HG02885 (cell line): ENCODE measurements around the gene ADPRHL1.

Source experiments
- ATAC-seq: cut with Tn5 transposase; IDR thresholded peaks from one replicate; pipeline ENCODE4 v1.9.1; 2021; ENCODE audit warnings: mild to moderate bottlenecking; ENCODE audit not compliant: unreplicated experiment, poor library complexity

ADPRHL1 gene

GRCh38 chr13:113452942-113453901 lies at the start of gene ADPRHL1:
ADPRHL1 (minus strand) TSS chr13:113453488; CDS start chr13:113453437, 51 bp downstream.
- ATAC-seq: no peak

- no peak for ATAC-seq
These were observed 49.4 kb upstream of the ADPRHL1 start for GRCh38 chr13:113502686-113503085.

- ATAC-seq: no peak
These were observed 47.4 kb upstream of the ADPRHL1 start for GRCh38 chr13:113500530-113501265.

GRCh38 chr13:113499936-113500335 lies 46.6 kb upstream of the ADPRHL1 start:
- no peak for ATAC-seq

GRCh38 chr13:113498905-113499304 lies 45.6 kb upstream of the ADPRHL1 start:
- no peak for ATAC-seq

- ATAC-seq: no peak
These were observed 43.9 kb upstream of the ADPRHL1 start for GRCh38 chr13:113497217-113497616.

GRCh38 chr13:113495494-113496210 lies 42.4 kb upstream of the ADPRHL1 start:
- ATAC-seq: no peak

GRCh38 chr13:113493315-113493951 lies 40.1 kb upstream of the ADPRHL1 start:
- peak; percentile 24 for ATAC-seq

- ATAC-seq: no peak
These were observed 38.7 kb upstream of the ADPRHL1 start for GRCh38 chr13:113491982-113492381.

- no peak for ATAC-seq
These were observed 38.2 kb upstream of the ADPRHL1 start for GRCh38 chr13:113491418-113491883.

GRCh38 chr13:113490496-113491417 lies 37.5 kb upstream of the ADPRHL1 start, which contains the start of gene DCUN1D2:
DCUN1D2 (minus strand) TSS chr13:113490711; CDS start chr13:113490669, 42 bp downstream.
- ATAC-seq: peak; percentile 79

GRCh38 chr13:113489549-113490495 lies 36.5 kb upstream of the ADPRHL1 start:
- ATAC-seq: peak; percentile 18

- no peak for ATAC-seq
These were observed 35.9 kb upstream of the ADPRHL1 start for GRCh38 chr13:113489171-113489548.

GRCh38 chr13:113488283-113488682 lies 35.0 kb upstream of the ADPRHL1 start:
- ATAC-seq: no peak

- ATAC-seq: no peak
These were observed 33.4 kb upstream of the ADPRHL1 start for GRCh38 chr13:113486698-113487097.

- ATAC-seq: no peak
These were observed 32.3 kb upstream of the ADPRHL1 start for GRCh38 chr13:113485545-113485944.

- ATAC-seq: no peak
These were observed 30.4 kb upstream of the ADPRHL1 start for GRCh38 chr13:113483504-113484293.
